Gastrocnemius medialis (tissue), 4 donors: ENCODE measurements around the gene MACROD2. TPM values are rescaled to one million over a fixed set of nuclear protein-coding genes. Genes with fewer than 3 reads are reported as not detected.

Experiments
- ATAC-seq, 2 donors: fragments of 150-250 bp; one replicate each; pipeline ENCODE4 v1.9.1; 2016
- DNase-seq, 2 donors: peaks; one replicate each; pipeline ENCODE4 v3.0.0-alpha.2; 2019
- H3K27ac ChIP-seq, 4 donors: fragments of 200-600 bp; sonication (generic); 1 replicate in 1 of 4; 2 replicates in 3 of 4; pipeline ENCODE4 v1.5.1; 2016 to 2018; ENCODE audit warnings: mild to moderate bottlenecking in 2 of 4, moderate library complexity in 1 of 4
- H3K27me3 ChIP-seq, 3 donors: fragments of 200-600 bp; sonication (generic) in 2 of 3; 1 replicate in 1 of 3; 2 replicates in 2 of 3; pipeline versions ENCODE4 v1.5.1 to v1.6.0; 2016 to 2019; ENCODE audit warnings: mild to moderate bottlenecking in 1 of 3, moderate library complexity in 1 of 3
- H3K36me3 ChIP-seq, 2 donors: fragments of 200-600 bp; sonication (generic) in 1 of 2; one replicate each; pipeline ENCODE4 v1.5.1; 2017 to 2018
- H3K4me1 ChIP-seq, 2 donors: fragments of 200-600 bp; sonication (generic) in 1 of 2; one replicate each; pipeline ENCODE4 v1.5.1; 2016 to 2017; ENCODE audit warnings: mild to moderate bottlenecking in 2 of 2
- H3K4me3 ChIP-seq, 4 donors: fragments of 200-600 bp; sonication (generic) in 3 of 4; 1 replicate in 1 of 4; 2 replicates in 3 of 4; pipeline ENCODE4 v1.5.1; 2016 to 2019; ENCODE audit warnings: mild to moderate bottlenecking in 2 of 4
- H3K9me3 ChIP-seq, 3 donors: fragments of 200-600 bp; sonication (generic) in 2 of 3; 1 replicate in 1 of 3; 2 replicates in 2 of 3; pipeline ENCODE4 v1.5.1; 2016 to 2019
- CTCF ChIP-seq, 5 experiments: fragments of 450-650 bp in 3 of 5; fragments of 200-600 bp in 2 of 5; sonication (generic) in 2 of 5; IDR thresholded peaks in 4 of 5; conservative IDR thresholded peaks in 1 of 5; 1 replicate in 4 of 5; 2 replicates in 1 of 5; pipeline ENCODE4 v1.5.1; 2016 to 2019; ENCODE audit warnings: antibody characterized with exemption in 5 of 5, mild to moderate bottlenecking in 3 of 5, moderate library complexity in 3 of 5
- POLR2A ChIP-seq, 2 donors: fragments of 450-650 bp; IDR thresholded peaks; one replicate each; pipeline ENCODE4 v1.6.1; 2017; ENCODE audit warnings: antibody characterized with exemption in 2 of 2, mild to moderate bottlenecking in 2 of 2, moderate library complexity in 2 of 2
- in situ Hi-C, 4 donors: fragments of 200-750 bp; cut with MboI; loops; one replicate each; pipeline versions ENCODE4 v1.15.0 to v1.8.0; 2017; ENCODE audit warnings: low sequenced_read_pairs in 4 of 4
- intact Hi-C: fragments of 100-400 bp; cut with DNase I; formaldehyde crosslinking; loops from one replicate; pipeline ENCODE4 v1.15.1; 2023; ENCODE audit warnings: low total_unique reads
- total RNA-seq, 4 donors: library from RNA; depleted of rRNA; stranded (reverse); fragments of >200 nt; gene quantifications; one replicate each; pipeline versions ENCODE4 v1.1.0 to v1.2.3, GENCODE V29; 2016

Gene MACROD2
- total RNA-seq, 4 donors from 2014 or later, result 1.8 to 10.2 (median 3.6) TPM

- ATAC-seq (no peak), DNase-seq (no peak)
- Histone ChIP-seq H3K4me3 (no peak overlapping the region), H3K27me3 (no peaks in the 10 kb centered on the region), H3K4me1 (no peaks in the 10 kb centered on the region), H3K9me3 (no peaks in the 10 kb centered on the region), H3K27ac (no peak overlapping the region), H3K36me3 (no peaks in the 10 kb centered on the region)
- in situ Hi-C loops, result no loop called here
- no peak for TF ChIP-seq POLR2A (IDR thresholded peaks at IDR 0.05)
- no peak for TF ChIP-seq CTCF (IDR thresholded peaks at IDR 0.05 in 4 of 5, conservative IDR thresholded peaks at IDR 0.05 in 1 of 5)
- intact Hi-C loops, result no loop called here
Observed at GRCh38 chr20:14984305-14984704, 989.0 kb downstream of the MACROD2 start.

GRCh38 chr20:14984768-14985622 lies 989.7 kb downstream of the MACROD2 start:
- no peaks in the 10 kb centered on the region for H3K4me1 ChIP-seq
- in situ Hi-C loops, result no loop called here
- H3K27ac ChIP-seq, result no peak overlapping the region
- intact Hi-C loops, result no loop called here
- no peak overlapping the region for H3K4me3 ChIP-seq
- ATAC-seq (peak in 1 of 2 donors; percentile 33), DNase-seq (no peak)
- no peaks in the 10 kb centered on the region for H3K9me3 ChIP-seq
- no peaks in the 10 kb centered on the region for H3K36me3 ChIP-seq
- H3K27me3 ChIP-seq, result no peaks in the 10 kb centered on the region
- no peak for TF ChIP-seq POLR2A (IDR thresholded peaks at IDR 0.05)
- TF ChIP-seq CTCF (IDR thresholded peaks at IDR 0.05 in 4 of 5, conservative IDR thresholded peaks at IDR 0.05 in 1 of 5), result no peak

GRCh38 chr20:14986026-14986655 lies 990.8 kb downstream of the MACROD2 start:
- H3K36me3 ChIP-seq, result no peaks in the 10 kb centered on the region
- TF ChIP-seq CTCF (IDR thresholded peaks at IDR 0.05 in 4 of 5, conservative IDR thresholded peaks at IDR 0.05 in 1 of 5), result no peak
- TF ChIP-seq POLR2A (IDR thresholded peaks at IDR 0.05), result no peak
- no peaks in the 10 kb centered on the region for H3K27me3 ChIP-seq
- in situ Hi-C loops (no loop called here), intact Hi-C loops (no loop called here)
- DNase-seq (no peak), ATAC-seq (no peak)
- H3K9me3 ChIP-seq, result no peaks in the 10 kb centered on the region
- no peaks in the 10 kb centered on the region for H3K4me1 ChIP-seq
- H3K27ac ChIP-seq, result no peak overlapping the region
- no peak overlapping the region for H3K4me3 ChIP-seq

GRCh38 chr20:14986656-14987055 lies 991.3 kb downstream of the MACROD2 start:
- no peak overlapping the region for H3K27ac ChIP-seq
- in situ Hi-C loops, result no loop called here
- intact Hi-C loops, result no loop called here
- TF ChIP-seq POLR2A (IDR thresholded peaks at IDR 0.05) (no peak), CTCF (IDR thresholded peaks at IDR 0.05 in 4 of 5, conservative IDR thresholded peaks at IDR 0.05 in 1 of 5) (no peak)
- ATAC-seq (no peak), DNase-seq (no peak)
- H3K9me3 ChIP-seq, result no peaks in the 10 kb centered on the region
- H3K4me3 ChIP-seq, result no peak overlapping the region
- no peaks in the 10 kb centered on the region for H3K27me3 ChIP-seq
- H3K4me1 ChIP-seq, result no peaks in the 10 kb centered on the region
- H3K36me3 ChIP-seq, result no peaks in the 10 kb centered on the region
